Body of pancreas (tissue), 4 donors: ENCODE data around the gene DNAJC30.

Experiments
- POLR2A ChIP-seq, 3 donors: fragments of 450-650 bp; IDR thresholded peaks; one replicate each; pipeline ENCODE4 v1.6.1; 2016; ENCODE audit warnings: antibody characterized with exemption in 3 of 3, mild to moderate bottlenecking in 2 of 3
- TF ChIP-seq, protein P1 (sequence below), 7 experiments: fragments of 450-650 bp in 4 of 7; fragments of 200-600 bp in 3 of 7; sonication (generic) in 3 of 7; IDR thresholded peaks; one replicate each; pipeline ENCODE4 v1.5.1; 2016 to 2019; ENCODE audit warnings: antibody characterized with exemption in 7 of 7

DNA sequence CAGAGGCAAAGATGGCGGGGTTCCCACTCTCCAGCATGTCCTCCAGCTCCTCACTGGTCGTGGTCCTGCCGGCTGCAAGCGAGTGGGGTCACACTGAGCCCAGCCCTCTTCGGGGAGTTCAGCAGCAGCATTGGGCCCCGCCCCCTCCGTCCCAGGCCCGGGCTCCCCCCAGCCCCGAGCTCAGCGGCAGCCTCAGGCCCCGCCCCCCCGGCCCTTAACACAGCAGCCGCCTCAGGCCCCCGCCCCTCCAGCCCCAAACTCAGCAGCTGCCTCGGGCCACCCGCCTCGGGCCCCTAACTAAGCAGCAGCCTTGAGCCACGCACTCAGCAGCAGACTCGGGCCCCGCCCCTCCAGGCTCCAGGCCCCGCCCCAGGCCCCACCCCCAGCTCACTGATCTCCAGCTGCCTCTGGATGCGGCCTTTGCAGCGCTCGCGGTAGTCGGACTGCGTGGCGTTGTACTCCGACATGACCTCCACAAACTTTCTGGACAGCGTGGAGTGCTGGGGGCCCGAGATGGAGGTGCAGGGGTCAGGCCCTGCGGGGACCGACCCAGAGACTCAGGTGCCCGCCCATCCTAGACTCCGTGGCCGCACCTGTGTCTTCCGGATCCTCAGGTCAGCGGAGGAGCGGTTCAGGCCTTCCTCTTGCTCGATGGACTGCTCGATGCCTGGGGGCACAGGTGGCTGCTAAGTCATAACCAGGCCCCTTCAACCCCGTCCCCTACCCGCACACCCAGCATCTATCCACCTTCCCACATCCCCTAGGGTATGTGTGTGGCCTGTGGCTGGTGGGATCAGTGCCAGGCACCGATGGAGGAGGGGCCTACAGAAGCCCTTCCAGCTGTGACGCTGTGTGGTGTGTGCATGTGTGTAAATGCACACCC is 20.7 kb upstream of the DNAJC30 start:
- TF ChIP-seq, protein P1, sequence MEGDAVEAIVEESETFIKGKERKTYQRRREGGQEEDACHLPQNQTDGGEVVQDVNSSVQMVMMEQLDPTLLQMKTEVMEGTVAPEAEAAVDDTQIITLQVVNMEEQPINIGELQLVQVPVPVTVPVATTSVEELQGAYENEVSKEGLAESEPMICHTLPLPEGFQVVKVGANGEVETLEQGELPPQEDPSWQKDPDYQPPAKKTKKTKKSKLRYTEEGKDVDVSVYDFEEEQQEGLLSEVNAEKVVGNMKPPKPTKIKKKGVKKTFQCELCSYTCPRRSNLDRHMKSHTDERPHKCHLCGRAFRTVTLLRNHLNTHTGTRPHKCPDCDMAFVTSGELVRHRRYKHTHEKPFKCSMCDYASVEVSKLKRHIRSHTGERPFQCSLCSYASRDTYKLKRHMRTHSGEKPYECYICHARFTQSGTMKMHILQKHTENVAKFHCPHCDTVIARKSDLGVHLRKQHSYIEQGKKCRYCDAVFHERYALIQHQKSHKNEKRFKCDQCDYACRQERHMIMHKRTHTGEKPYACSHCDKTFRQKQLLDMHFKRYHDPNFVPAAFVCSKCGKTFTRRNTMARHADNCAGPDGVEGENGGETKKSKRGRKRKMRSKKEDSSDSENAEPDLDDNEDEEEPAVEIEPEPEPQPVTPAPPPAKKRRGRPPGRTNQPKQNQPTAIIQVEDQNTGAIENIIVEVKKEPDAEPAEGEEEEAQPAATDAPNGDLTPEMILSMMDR (IDR thresholded peaks at IDR 0.05), result no peak
- no peak for TF ChIP-seq POLR2A (IDR thresholded peaks at IDR 0.05)
